PC-9 (cell line): ENCODE results near the gene ING1.

ENCODE experiments used
- CTCF ChIP-seq: fragments of 200-600 bp; sonication (generic); conservative IDR thresholded peaks from 2 replicates; pipeline ENCODE4 v1.6.1; 2017; ENCODE audit warnings: mixed run types, antibody characterized with exemption, mild to moderate bottlenecking, moderate library complexity
- EZH2 ChIP-seq: fragments of 200-600 bp; sonication (generic); IDR thresholded peaks from 2 replicates; pipeline ENCODE4 v1.8.0; 2017; ENCODE audit warnings: antibody characterized with exemption, low read depth

GRCh38 chr13:110681868-110682550, 31.5 kb upstream of the ING1 start:
- no peak for TF ChIP-seq CTCF
- TF ChIP-seq EZH2 = no peak
